Activated CD4-positive, alpha-beta memory T cell treated with anti-CD3 and anti-CD28 coated beads for 36 hours (primary cell): Measurements from ENCODE around the gene CRYBG1. TPM values are rescaled to one million over a fixed set of nuclear protein-coding genes. Genes with fewer than 3 reads are reported as not detected.
"Not testable (repeated sequence)": the region's sequence is repeated elsewhere in the genome, so short reads cannot be mapped to it uniquely, and the experiment has no call there.

Experiments used
- CTCF ChIA-PET: fragments of 350-600 bp; sonication (Branson Sonifier 250); formaldehyde crosslinking; loops from one replicate; lab custom pipeline; 2021; ENCODE audit warnings: antibody characterized with exemption, inconsistent platforms; lab: Charles Lee
- POLR2A ChIA-PET: fragments of 350-600 bp; sonication (Branson Sonifier 250); formaldehyde crosslinking; loops from one replicate; lab custom pipeline; 2021; ENCODE audit warnings: antibody characterized with exemption; lab: Charles Lee
- DNase-seq: peaks from one replicate; pipeline ENCODE4 v3.0.0-alpha.2; 2020
- H3K27ac Mint-ChIP-seq: one replicate; pipeline ENCODE4 v1.8.0; 2021; ENCODE audit warnings: mixed read lengths
- H3K27me3 Mint-ChIP-seq: one replicate; pipeline ENCODE4 v1.8.0; 2021; ENCODE audit warnings: mixed read lengths
- H3K36me3 Mint-ChIP-seq: one replicate; pipeline ENCODE4 v1.8.0; 2021; ENCODE audit warnings: mixed read lengths
- H3K4me1 Mint-ChIP-seq: one replicate; pipeline ENCODE4 v1.8.0; 2021; ENCODE audit warnings: low read depth, mixed read lengths
- H3K4me3 Mint-ChIP-seq: one replicate; pipeline ENCODE4 v1.8.0; 2021; ENCODE audit warnings: mild to moderate bottlenecking, mixed read lengths
- H3K9me3 Mint-ChIP-seq: one replicate; pipeline ENCODE4 v1.8.0; 2021; ENCODE audit warnings: mixed read lengths
- intact Hi-C: fragments of 100-400 bp; cut with micrococcal nuclease; formaldehyde crosslinking; loops from one replicate; pipeline ENCODE4 v1.15.1; 2023
- total RNA-seq, 2 experiments: library from RNA; stranded (reverse); gene quantifications; one replicate each; pipeline ENCODE4 v1.2.3, GENCODE V29; 2021

CRYBG1 gene
- total RNA-seq, 2 experiments from 2014 or later = 38.4 to 39.3 TPM

DNA sequence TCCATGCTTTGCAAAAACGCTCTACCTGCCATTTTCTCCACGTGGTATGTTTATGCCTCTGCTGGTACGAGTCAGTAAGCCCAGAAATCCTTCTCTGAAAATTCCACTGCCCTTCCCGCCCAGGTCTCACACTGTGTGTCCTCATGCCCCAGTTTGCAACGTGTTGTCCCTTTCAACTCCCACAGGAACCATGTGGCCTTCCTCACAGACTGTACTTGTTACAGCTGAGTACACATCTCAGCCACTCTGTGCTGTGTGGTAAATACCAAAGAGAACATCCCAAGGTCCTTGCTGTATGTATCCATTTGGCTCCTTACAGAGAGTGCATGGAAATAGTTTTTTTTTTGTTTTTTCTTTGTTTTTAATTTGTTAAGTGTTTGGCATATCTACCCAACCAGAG lies 211.9 kb downstream of the CRYBG1 start:
- Mint-ChIP-seq H3K27ac (no peak overlapping the region), H3K4me3 (no peak overlapping the region), H3K9me3 (no peaks in the 10 kb centered on the region), H3K36me3 (peaks cover 5% of the 10 kb centered on the region), H3K4me1 (peaks cover 12% of the 10 kb centered on the region), H3K27me3 (no peaks in the 10 kb centered on the region)
- intact Hi-C loops = no loop called here
- no peak for DNase-seq
- ChIA-PET POLR2A (interaction anchor here (0.7 kb wide), 1 partner anchor 75 kb away, joined by 3 read pairs; no protein-coding TSS in a partner anchor), CTCF (interaction anchor here (0.8 to 15.1 kb wide), 6 partner anchors 126 to 408 kb away, joined by 3 to 440 read pairs (median 3); no protein-coding TSS in a partner anchor)

DNA sequence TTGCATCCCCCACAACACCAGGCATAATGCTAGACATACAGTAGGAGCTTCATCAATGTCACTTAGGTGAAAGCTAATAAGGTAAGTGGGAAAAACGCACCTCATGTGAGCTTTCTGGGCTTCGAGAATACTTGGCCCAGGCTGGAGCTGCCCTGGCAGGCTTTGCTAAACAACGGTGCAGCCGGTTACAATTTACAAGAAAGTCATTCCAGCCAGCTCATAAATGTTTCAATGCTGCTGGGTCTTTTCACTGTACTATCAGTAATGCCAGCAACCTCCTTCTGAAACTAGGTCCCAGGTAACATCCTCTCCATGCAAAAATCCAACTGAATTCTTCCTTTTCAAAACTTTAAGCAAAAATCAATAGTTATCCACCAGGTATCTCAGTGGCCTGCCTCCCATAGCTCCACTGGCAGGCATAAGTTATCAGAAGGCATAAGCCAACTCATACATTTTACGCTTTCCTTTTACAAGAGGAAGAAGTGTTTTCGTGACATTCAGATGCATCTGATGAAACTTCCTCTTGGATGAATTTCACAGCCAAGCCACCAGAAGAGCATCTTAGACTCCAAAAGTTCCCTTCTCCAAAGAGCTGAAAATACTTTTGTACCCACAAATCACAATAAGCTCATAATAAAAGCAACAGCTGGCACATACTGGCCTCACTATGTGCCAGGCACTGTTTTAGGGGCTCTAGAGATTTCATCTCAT lies 212.5 kb downstream of the CRYBG1 start:
- intact Hi-C loops = no loop called here
- Mint-ChIP-seq H3K27ac (no peak overlapping the region), H3K4me1 (peaks cover 12% of the 10 kb centered on the region), H3K9me3 (no peaks in the 10 kb centered on the region), H3K27me3 (no peaks in the 10 kb centered on the region), H3K4me3 (no peak overlapping the region), H3K36me3 (peaks cover 5% of the 10 kb centered on the region)
- ChIA-PET POLR2A (interaction anchor here (0.7 kb wide), 1 partner anchor 75 kb away, joined by 3 read pairs; no protein-coding TSS in a partner anchor), CTCF (interaction anchor here (0.8 to 1.2 kb wide), 4 partner anchors 128 to 407 kb away, joined by 3 to 4 read pairs (median 3); no protein-coding TSS in a partner anchor)
- DNase-seq = no peak

DNA sequence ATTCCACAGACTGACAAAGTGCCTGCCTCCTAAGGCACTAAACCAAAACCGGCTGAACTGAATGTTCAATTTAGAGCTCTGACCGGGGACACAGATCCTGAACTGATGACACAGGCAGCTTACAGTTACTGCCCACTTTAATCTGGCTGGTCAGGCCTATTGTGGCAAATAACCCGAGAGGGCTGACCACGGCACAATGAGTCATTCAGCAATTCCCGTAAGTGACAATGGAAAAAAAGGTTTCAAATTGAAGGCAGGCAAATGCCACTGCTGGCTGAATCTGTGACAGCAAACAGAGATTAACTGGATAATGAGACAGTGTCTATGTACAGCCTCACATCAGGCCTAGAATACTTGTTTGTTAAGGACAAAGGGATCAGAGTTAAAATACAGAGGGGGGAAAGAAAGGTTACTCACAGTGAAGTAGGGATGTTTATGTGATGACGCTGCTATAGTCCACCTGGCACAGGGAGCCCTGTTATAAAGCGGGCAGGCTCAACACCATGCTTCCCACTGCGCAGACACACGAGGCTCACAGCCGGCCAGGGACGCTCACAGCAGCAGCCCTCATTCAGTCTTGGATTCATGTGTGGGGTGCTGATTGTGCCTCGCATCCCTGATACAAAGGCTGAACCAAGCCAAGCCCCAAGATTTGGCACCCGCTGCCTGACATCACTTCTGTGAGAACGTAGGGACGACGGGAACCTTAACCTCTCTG lies 214.4 kb downstream of the CRYBG1 start:
- H3K4me1 Mint-ChIP-seq = peaks cover 6% of the 10 kb centered on the region
- no peak overlapping the region for H3K4me3 Mint-ChIP-seq
- CTCF ChIA-PET = no interaction called here
- no peak for DNase-seq
- POLR2A ChIA-PET = no interaction called here
- peaks cover 7% of the 10 kb centered on the region for H3K36me3 Mint-ChIP-seq
- no peaks in the 10 kb centered on the region for H3K9me3 Mint-ChIP-seq
- H3K27ac Mint-ChIP-seq = no peak overlapping the region
- intact Hi-C loops = no loop called here
- H3K27me3 Mint-ChIP-seq = no peaks in the 10 kb centered on the region

DNA sequence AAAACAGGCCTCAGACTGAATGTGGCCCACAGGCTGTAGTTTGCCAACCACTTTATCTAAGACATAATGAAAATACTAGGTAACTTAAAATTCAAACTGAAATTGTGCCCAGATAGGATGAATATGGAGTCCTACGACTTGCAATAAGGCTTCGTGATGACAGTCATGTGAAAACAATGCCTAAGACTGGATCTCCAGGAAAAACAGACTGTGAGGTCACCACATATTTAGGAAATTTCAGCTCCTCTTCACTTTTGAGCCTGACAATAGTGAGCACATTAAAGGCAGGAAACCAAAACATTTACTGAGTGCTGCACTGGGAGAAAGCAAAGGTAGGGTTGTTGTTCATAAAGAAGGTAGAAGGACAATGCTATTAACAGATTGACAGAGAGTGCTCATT lies 218.8 kb downstream of the CRYBG1 start:
- Mint-ChIP-seq H3K27me3 (no peaks in the 10 kb centered on the region), H3K9me3 (no peaks in the 10 kb centered on the region), H3K4me3 (no peak overlapping the region), H3K36me3 (peaks cover 9% of the 10 kb centered on the region), H3K27ac (no peak overlapping the region), H3K4me1 (peaks cover 6% of the 10 kb centered on the region)
- intact Hi-C loops = no loop called here
- ChIA-PET POLR2A (no interaction called here), CTCF (interaction anchor here (1.0 kb wide), 1 partner anchor 13 kb away, joined by 5 read pairs; no protein-coding TSS in a partner anchor)
- DNase-seq = no peak

DNA sequence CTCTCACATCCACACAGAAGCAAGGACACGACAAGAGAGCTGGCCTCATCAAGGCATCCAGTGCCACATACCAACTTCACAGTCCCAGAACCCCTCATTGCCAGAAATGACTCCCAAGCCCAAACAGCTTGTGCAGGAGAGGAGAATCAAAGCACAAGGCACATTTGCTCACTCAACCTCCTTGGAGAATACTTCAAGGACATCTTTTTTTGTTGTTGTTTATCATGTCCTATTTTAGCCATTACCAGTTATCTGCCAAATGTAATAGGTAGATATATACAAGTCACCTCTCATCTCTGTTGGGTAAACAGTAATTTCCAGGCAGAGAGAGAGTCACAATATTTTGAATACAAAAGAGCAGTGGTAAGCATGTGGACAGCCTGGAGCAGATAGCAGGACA lies 221.0 kb downstream of the CRYBG1 start:
- Mint-ChIP-seq H3K36me3 (peaks cover 9% of the 10 kb centered on the region), H3K27ac (no peak overlapping the region), H3K4me3 (no peak overlapping the region), H3K27me3 (no peaks in the 10 kb centered on the region), H3K9me3 (no peaks in the 10 kb centered on the region), H3K4me1 (no peaks in the 10 kb centered on the region)
- ChIA-PET CTCF (interaction anchor here (1.2 to 1.6 kb wide), 2 partner anchors 15 to 136 kb away, joined by 3 to 4 read pairs; no protein-coding TSS in a partner anchor), POLR2A (interaction anchor here (1.2 kb wide), 1 partner anchor 10 kb away, joined by 4 read pairs; no protein-coding TSS in a partner anchor)
- intact Hi-C loops = no loop called here
- DNase-seq = no peak

DNA sequence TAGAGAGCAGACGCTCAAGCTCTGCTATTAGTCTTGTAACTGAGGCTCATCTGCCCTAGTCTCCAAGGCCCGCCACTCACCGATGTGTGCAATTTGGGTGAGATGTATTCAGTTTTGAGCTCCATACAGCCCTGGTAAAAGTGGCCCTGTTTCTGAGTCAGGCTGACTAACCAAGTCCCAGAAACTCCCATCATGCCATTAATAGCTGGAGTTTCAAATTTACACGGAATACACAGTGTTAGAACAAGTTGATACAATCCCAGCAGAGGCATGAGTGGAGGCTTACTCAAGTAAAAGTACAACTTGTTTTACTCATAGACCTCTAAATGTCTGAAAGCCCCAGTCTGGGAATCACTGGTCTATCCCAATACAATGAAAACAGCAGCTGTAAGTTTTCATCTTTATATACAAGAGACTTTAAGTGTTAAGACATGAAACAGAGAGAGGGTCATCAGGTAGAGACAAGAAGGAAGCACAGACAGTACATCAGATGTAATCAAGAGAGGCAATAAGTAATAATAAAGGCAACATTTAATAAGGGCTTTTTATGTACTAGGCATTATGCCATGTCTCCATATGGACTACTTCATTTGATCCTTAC lies 226.4 kb downstream of the CRYBG1 start:
- H3K4me3 Mint-ChIP-seq = no peak overlapping the region
- ChIA-PET CTCF (interaction anchor here (1.5 kb wide), 1 partner anchor 20 kb away, joined by 5 read pairs; no protein-coding TSS in a partner anchor), POLR2A (no interaction called here)
- DNase-seq = no peak
- no peaks in the 10 kb centered on the region for H3K4me1 Mint-ChIP-seq
- H3K36me3 Mint-ChIP-seq = peaks cover 13% of the 10 kb centered on the region
- H3K9me3 Mint-ChIP-seq = no peaks in the 10 kb centered on the region
- intact Hi-C loops = no loop called here
- H3K27ac Mint-ChIP-seq = no peak overlapping the region
- H3K27me3 Mint-ChIP-seq = no peaks in the 10 kb centered on the region

DNA sequence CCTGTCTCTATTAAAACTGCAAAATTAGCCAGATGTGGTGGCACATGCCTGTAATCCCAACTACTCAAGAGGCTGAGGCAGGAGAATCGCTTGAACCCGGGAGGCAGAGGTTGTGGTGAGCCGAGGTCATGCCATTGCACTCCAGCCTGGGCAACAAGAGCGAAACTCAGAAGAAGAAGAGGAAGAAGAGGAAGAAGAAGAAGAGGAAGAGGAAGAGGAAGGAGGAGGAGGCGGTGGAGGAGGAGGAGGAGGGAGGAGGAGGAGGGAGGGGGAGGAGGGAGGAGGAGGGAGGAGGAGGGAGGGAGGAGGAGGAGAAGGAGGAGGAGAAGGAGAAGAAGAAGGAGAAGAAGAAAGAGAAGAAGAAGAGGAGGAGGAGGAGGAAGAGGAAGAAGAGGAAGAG lies 228.4 kb downstream of the CRYBG1 start:
- H3K4me3 Mint-ChIP-seq, H3K36me3 Mint-ChIP-seq, intact Hi-C loops, H3K27ac Mint-ChIP-seq, POLR2A ChIA-PET, H3K27me3 Mint-ChIP-seq, H3K9me3 Mint-ChIP-seq, DNase-seq, H3K4me1 Mint-ChIP-seq: not testable (repeated sequence)
- CTCF ChIA-PET = interaction anchor here (1.0 kb wide), 1 partner anchor 391 kb away, joined by 3 read pairs; no protein-coding TSS in a partner anchor

DNA sequence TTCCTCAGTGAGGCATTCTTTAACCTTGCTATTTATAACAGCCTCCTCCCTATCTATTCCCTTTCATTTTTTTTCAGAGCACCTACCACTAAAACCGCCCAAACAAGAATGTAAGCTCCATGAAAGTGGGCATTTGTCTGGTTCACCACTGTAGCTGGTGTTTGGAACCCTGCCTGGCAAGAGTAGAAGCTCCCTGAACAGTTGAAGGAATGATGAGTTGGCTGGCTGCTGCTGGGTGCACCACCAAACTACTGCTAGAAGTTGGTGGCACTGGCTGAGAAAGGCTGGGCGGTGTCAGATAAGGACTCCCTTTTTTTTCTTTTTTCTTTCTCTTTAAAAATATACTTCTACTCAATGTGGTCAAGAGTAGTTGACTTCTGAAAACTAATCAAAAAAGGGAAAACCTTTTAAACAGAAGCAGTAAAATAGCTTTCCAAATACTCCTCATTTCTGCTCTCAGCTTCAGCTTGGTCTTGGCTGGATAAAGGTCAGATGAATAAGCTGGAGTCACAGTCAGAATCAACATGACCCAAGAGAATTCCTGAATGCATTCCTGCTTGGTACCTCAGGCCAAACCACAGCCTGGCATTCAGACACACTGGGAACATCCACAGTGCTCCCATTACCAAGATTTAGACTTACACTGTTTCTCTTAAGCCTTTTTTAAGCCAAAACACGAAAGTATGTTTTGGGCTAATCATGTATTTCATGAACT lies 230.8 kb downstream of the CRYBG1 start:
- Mint-ChIP-seq H3K36me3 (peaks cover 8% of the 10 kb centered on the region), H3K4me1 (no peaks in the 10 kb centered on the region), H3K4me3 (no peak overlapping the region), H3K27ac (no peak overlapping the region), H3K9me3 (no peaks in the 10 kb centered on the region), H3K27me3 (no peaks in the 10 kb centered on the region)
- intact Hi-C loops = no loop called here
- ChIA-PET POLR2A (interaction anchor here (0.6 to 1.2 kb wide), 2 partner anchors 10 to 119 kb away, joined by 3 to 4 read pairs; no protein-coding TSS in a partner anchor), CTCF (interaction anchor here (1.3 kb wide), 1 partner anchor 17 kb away, joined by 3 read pairs; no protein-coding TSS in a partner anchor)
- no peak for DNase-seq

DNA sequence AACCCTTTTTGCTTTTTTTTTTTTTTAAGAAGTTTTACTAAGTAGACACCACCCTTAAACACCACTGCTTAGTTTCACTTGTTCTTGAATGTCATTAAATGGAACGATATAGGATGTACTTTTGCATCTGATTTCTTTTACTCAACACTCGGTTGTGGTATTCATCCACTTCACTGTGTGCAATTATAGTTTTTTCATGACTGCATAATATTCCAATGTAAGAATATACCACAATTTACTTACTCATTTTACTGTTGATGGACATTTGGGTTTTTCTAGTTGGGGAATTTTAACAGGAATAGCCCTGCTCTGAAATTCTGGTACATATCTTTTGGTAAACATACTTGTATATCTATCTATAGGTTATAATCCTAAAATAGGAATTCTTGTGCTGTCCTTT lies 238.9 kb downstream of the CRYBG1 start:
- DNase-seq = no peak
- Mint-ChIP-seq H3K27ac (no peak overlapping the region), H3K4me1 (no peaks in the 10 kb centered on the region), H3K9me3 (peaks cover 2% of the 10 kb centered on the region), H3K36me3 (peaks cover 11% of the 10 kb centered on the region), H3K4me3 (no peak overlapping the region), H3K27me3 (no peaks in the 10 kb centered on the region)
- ChIA-PET CTCF (no interaction called here), POLR2A (no interaction called here)
- intact Hi-C loops = no loop called here

DNA sequence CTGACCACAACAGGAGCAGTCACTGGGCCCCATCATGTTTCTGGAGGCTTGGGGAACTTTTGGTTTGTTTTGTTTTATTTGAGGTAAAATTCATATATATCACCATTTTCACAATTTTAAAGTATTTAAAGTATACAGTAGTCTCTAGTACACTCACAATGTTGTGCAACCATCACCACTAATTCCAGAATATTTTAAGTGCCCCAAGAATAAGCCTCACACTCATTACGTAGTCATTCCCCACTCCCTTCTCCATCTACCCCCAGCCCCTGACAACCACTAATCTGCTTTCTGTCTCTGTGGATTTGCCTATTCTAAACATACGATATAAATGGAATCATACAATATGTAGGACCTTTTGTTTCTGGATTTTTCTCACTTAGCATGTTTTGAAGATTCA lies 239.8 kb downstream of the CRYBG1 start:
- CTCF ChIA-PET = no interaction called here
- Mint-ChIP-seq H3K27ac (no peak overlapping the region), H3K4me3 (no peak overlapping the region), H3K9me3 (peaks cover 2% of the 10 kb centered on the region), H3K4me1 (no peaks in the 10 kb centered on the region), H3K36me3 (peaks cover 11% of the 10 kb centered on the region), H3K27me3 (no peaks in the 10 kb centered on the region)
- POLR2A ChIA-PET = no interaction called here
- intact Hi-C loops = no loop called here
- no peak for DNase-seq

DNA sequence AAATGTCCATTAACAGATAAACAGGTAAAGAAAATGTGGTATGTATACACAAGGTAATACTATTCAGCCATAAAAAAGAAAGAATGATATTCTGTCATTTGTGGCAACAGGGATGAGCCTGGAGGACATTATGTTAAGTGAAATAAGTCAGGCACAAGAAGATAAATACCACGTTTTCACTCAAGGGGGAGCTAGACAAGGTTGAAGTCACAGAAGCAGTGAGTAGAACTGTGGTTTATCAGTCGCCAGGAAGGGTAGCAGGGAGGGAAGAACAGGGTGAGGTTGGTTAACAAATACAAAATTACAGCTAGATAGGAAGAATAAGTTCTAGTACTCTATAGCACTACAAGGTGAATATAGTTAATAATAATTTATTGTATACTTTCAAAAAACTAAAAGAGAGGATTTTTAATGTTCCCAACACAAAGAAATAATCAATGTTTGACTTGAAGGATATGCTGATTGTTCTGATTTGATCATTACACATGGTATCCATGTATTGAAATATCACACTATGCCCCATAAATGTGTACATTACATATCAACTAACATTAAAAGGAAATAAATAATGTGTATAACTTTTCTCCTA lies 247.7 kb downstream of the CRYBG1 start:
- Mint-ChIP-seq H3K36me3 (peaks cover 7% of the 10 kb centered on the region), H3K27ac (no peak overlapping the region), H3K9me3 (no peaks in the 10 kb centered on the region), H3K4me3 (no peak overlapping the region), H3K4me1 (peaks cover 8% of the 10 kb centered on the region), H3K27me3 (no peaks in the 10 kb centered on the region)
- ChIA-PET CTCF (interaction anchor here (0.6 to 2.7 kb wide), 20 partner anchors 8 to 512 kb away, joined by 3 to 25 read pairs (median 4); no protein-coding TSS in a partner anchor), POLR2A (no interaction called here)
- intact Hi-C loops = loop anchor here (1.0 kb wide), 1 partner anchor 371 kb away; no protein-coding TSS in a partner anchor
- peak; percentile 14 for DNase-seq
